G401.6 (cell line): ENCODE results near the gene PRDM10.
"Not testable (repeated sequence)": the region's sequence is repeated elsewhere in the genome, so short reads cannot be mapped to it uniquely, and the experiment has no call there.

Experiments used
- FAIRE-seq: peaks from 2 replicates; lab custom pipeline; 2012; peaks lifted over from hg19 to GRCh38; lab: Jason Lieb, UNC

The PRDM10 gene

DNA sequence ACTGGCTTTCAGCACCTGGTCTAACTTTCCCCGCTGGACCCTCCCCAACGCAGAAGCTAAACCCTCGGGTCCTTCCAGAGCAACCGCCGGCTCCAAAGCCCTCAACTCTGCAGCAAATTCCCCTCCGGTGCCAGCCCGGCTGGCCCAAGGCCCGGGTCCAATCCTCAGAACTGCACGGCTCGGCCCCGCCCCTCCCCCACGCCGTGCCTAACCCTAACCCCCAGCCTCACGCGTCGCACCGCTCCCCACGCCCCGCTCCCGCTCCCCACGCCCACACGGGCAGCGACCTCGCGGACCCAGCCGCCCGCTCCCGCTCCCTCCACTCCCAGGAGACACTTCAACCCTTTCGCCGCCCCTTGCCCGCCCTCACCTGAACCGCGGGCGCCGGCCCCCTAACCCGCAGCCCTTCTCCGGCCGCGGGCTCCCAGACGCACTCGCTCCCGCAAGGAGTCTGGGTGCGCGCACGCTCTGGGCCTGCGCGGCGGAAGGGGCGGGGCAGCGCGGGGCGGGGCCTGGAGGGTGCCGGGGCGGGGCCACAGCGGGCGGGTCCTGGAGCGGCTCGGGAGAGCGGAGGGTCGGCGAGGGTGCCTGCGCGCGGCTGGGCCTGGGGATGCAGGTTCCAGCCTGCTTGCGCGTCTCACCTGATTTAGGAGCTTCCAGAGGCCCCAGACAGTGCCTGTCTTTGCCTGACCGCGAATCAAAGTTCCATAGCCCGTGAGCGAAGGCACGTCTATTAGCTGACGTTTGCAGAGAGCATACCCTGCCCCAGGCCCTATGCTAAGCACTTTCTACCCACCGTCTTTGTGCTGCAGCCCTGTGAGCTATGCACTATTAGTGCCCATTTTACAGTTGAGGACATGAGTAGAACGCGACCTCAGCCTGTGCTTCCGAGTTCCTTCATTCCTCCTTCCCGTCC lies 107.3 kb downstream of the PRDM10 start, which contains the start of gene NFRKB:
TSS of gene NFRKB (minus strand) at position 453 of the 916 bp plus-strand sequence. CDS start 2,729 bp downstream, outside the sequence.
- FAIRE-seq: no peak

DNA sequence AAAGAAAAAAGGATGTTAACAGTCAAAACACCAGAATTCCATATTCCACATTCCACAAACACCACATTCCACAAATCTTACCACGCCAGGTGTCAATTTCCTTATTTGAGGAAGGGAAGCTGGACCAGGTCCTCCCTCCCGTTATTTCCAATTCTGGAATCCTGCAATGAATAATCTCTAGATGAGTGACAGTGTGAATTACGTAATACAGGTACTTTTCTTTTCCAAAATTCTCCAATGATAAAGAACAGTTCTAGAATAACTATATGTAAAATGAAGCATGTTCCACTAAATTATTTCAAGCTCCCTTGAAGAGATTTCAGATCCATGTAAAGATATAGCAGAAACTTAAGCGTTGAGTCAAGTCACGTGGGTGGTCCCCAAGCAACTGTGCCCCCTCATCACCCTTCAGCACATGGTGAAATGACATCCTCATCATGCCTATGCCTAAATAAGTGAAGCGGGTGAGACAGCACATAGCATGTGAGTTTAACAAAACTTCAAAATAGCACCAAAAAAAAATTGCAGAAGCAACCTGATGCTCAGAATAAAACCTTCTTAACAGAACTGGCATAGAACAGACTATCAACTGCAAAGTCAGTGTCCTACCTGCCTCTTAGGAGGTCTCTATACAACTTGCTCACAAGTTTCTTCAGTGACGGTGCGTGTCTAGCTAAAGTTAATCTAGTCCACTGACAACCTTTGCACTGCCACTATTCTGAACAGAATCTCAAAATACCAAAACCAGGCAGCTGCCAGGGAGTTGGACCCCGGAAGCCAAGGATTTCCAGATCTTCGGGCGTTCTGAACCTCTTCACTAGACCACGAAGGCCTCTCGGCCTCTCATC lies 108.1 kb downstream of the PRDM10 start:
- no peak for FAIRE-seq

DNA sequence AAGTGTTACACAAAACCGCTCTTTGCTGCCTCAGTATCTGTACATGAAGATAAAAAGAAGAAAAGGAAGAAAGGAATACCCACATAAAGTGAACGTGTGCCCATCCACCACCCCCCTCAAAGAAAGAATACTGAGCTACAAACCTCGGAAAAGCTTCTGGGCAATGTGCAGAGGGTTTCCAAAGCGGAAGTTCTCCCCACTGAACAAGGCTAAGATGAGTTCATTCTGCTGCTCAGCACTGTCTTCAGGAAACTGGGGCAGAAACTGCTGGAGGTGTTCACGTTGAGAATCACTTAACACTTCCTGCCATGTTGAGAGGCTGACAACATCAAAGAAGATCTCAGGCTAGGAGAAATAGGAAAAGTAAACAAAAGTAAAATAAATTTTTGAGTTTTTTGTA lies 114.2 kb downstream of the PRDM10 start:
- FAIRE-seq: no peak

DNA sequence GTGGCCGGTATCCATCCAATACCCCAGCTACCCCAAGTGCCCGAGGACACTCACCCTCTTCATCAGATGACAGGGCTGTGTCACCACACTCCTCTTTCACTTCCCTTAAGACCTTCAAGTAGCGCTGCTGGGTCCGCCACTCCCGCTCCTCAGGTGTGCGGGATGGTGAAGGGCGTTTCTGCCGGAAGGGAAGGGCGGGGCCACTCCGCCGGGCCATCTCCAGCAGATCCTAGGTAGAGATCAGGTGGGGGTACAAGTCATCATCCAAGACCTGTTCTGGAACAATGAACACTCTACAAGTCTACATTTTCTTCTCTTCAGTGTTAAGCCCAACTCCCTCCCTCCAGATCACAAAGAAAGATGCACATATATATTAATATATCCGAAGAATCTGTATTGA lies 117.3 kb downstream of the PRDM10 start:
- FAIRE-seq: no peak

DNA sequence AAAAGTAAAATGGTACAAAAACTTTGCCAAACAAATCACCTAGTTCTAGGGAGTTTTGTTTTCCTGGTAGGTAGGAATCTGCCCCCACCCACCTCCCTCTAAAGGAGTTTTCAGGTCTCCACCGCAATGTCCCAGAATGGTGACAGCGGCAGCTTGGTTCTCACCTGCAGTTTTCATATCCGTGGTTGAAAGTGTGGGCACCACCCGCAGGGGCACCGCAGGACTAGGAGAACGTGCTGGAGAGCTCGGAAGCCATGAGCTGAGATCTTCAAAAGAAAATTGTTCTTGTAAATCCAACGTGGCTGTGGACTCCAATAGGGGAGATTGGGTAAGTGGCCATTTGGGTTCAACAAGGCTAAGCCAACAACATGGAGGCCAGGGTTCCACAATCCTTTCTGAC lies 118.1 kb downstream of the PRDM10 start:
- FAIRE-seq: no peak

DNA sequence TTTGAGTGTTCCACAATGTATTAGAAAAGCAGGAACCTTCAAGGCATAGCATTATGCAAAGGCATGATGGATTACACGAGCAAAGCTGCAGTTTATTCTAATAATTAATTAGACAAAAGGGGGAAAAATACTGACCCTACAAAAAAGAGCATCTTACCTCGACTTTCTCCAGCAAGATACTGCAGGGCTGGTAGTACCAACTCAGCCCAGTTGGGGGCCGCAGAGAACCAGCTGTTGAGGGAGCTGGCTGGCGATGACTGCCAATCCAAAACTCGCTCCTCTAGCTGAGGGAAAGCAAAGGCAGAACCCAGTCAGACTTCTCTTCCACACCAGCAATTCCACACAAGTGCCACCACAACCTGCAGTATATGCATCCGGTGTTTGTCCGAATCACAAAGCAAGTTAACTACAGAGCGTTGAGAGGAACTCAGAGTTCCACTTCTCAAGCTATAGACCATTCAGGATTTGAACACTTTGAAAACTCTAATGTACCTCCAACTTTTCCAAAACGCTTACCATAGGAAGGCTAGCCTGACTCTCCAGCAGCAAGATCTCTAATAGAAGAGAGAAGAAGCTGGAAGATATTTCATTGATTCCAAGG lies 121.0 kb downstream of the PRDM10 start:
- no peak for FAIRE-seq

DNA sequence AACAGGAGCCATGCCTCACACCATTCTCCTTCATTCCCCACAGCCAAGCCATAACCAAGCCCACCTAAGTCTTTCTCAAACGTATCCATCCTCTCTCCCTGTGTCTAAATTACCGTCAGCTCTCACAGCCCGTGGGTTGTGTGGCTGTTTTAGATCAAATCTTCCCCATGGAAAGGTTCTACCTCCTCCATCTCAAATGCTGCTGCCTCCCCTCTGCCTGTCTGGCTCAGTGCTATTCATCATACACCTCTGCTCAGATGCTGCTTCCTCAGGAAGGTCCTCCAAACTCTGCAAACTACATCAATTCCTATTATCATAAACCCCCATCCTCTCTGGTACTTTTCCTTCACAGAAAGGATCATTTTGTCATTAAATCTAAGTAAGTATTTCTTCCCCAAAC lies 122.3 kb downstream of the PRDM10 start:
- FAIRE-seq: no peak

DNA sequence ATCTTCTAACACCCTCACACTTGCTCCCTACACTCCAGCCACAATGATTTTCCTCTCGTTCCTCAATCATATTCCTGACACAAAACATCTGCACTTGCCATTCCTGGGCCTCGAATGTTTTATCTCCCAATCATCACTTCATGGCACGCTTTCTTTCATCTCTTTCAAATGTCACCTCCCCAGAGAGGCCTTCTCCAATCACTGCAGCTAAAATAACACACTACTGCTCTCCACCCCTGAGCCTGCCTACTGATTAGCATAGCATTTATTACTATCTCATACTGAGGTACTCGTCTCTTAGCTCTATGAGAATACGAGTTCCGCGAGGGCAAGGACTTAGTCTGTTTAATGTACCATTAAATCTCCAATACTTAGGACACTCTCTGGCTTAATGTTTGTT lies 130.7 kb downstream of the PRDM10 start:
- no peak for FAIRE-seq

DNA sequence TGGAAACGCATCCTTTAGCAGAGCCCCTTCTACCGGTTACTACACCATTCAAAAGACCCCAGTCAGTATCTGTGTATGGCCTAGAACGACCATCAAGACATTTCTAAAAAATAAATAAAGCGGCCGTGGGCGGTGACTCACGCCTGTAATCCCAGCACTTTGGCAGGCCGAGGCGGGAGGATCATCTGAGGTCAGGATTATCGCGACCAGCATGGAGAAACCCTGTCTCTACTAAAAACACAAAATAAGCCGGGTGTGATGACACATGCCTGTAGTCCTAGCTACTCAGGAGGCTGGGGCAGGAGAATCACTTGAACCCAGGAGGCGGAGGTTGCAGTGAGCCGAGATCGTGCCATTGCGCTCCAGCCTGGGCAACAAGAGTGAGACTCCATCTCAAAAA lies 134.0 kb downstream of the PRDM10 start:
- FAIRE-seq: not testable (repeated sequence)

DNA sequence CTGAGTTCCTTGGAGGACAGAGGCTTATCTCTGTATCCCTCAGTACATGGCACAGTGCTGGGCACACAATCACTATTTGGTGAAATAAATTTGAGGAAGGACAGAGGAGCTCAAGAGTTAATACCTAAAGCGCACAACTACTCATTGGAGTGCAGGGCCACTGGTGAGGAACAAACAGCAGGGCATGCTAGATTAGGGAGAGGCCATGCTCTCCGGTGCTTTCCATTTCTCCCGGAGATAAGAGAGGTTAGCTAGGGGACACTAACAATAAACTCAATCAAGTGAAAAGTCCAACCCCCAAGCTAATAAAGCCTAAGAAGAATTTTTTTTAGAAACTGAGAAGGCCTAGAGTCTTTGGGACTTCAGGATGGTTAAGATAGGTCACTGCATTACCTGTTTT lies 136.3 kb downstream of the PRDM10 start:
- no peak for FAIRE-seq

DNA sequence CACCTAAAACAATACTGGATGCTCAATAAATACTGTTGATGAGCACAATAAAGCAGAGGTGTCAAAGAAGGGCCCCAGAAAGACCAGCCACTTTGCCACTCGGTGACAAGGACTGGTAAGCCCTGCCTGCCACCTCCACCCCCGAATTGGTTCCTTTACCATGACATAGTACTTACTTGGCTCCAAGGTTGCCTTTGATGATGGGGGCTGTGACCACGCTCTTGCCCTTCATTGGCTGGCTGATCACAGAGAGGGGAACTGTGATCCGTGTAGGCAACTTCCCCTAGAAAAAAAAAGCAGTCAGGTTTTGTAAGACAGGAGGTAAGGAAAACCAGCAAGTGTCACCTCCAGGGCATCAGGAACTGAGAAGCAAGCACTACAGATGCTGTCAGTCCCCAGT lies 136.9 kb downstream of the PRDM10 start:
- FAIRE-seq: no peak

DNA sequence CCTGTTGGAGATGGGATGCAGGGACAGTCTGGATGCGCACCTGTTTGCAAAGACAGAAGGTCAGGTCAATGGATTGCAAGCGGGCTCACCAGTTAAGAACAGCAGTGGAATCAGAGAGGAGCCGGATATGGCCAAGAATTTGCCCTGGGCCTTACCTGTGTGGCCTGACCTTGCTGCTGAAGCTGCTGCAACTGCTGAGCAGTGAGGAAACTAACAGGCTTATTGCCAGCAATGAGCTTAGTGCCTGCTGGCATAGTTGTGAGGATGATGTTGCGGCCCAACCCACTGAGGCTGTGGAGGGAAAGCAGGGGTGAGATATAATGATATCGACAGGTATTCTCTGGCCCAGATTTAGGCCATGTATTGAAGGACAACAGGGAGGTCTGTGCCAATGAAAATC lies 137.8 kb downstream of the PRDM10 start:
- no peak for FAIRE-seq

DNA sequence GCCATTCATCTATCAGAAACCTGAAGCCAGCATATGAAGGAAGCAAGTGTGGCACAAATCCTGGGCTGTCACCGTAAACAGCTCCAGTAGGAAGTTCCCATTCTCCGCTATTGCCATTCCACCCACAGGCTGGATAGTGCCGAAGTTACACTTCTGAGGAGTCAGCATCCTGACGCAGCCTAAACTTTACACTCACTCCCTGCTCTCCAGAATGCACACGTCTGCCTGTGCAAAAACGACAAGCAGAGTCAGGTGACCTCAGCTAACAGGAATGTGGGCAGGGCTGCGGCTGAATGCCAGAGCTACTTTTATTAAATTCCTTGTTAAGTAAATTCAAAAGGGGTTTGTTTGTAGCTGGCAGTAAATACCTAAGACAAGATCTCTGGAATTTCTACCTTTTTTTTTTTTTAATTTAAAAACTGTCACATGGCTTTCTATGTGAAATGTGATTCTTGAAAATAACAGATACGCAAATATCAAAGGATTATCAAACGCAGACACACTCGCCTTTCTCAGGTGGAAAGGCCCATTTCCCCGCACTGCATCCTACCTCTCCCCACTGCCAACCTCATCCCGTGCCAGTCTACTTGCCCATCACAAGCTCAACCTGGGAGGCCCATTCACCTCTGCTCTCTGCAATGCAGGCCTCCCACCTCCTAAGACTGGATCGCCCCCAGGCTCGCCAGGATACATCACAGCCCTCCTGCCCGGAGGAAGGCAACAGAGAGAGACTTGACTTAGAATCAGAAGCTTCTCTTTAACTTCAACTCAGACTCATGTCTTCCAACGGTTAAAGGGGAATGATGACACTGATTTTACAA lies 140.7 kb downstream of the PRDM10 start:
- FAIRE-seq: peak; percentile 96

DNA sequence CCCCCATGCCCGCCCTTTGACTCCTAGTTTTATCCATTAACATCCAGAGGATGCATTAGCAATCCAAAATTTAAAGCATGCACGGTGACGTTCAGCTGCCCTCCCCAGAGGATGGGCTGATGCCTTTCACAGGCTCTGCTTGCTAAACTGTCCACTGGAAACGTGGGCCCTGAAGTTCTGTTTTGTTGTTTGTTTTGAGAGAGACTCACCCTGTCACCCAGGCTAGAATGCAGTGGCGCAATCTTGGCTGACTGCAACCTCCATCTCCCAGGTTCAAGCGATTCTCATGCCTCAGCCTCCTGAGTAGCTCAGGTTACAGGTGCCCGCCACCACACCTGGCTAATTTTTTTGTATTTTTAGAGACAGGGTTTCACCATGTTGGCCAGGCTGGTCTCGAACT lies 146.6 kb downstream of the PRDM10 start:
- no peak for FAIRE-seq

DNA sequence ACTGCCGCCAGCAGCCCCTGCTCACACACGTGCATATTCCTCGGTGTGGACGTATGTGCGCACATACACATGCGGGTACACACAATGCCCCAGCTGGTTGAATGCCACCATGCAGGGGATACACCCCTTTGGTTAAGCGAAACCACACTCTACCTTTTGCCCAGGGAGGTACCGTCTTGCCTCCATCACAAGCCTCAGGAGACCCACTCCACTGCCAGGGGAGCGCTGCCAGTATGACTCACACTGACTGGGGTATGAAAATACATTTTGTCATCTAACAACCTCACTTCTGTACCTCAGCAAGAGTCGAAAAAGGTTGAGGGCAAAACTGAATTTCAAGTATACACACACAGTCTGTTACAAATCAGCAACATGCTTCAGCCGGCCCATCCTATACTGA lies 147.5 kb downstream of the PRDM10 start:
- no peak for FAIRE-seq

DNA sequence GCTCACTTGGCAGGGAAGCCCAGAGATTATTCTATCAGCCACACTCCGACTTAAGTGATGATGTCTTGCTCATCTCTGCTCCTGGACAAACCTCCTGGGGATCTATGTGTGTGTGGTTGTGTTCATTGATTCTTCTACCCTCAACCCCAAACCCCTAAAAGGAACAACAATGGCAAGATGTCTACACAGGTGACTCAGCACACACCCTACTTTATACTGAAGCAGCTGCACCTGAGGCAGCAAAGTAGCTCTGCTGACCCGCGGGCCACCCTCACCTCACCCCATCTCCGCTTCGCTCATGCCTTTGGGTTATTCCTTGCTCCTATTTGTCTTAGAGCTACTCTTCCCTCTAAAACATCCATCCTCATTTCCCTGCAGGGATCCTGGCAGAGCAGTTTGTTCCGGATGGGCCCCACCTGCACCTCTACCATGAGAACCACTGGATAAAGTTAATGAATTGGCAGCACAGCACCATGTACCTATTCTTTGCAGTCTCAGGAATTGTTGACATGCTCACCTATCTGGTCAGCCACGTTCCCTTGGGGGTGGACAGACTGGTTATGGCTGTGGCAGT lies 148.3 kb downstream of the PRDM10 start:
- no peak for FAIRE-seq

DNA sequence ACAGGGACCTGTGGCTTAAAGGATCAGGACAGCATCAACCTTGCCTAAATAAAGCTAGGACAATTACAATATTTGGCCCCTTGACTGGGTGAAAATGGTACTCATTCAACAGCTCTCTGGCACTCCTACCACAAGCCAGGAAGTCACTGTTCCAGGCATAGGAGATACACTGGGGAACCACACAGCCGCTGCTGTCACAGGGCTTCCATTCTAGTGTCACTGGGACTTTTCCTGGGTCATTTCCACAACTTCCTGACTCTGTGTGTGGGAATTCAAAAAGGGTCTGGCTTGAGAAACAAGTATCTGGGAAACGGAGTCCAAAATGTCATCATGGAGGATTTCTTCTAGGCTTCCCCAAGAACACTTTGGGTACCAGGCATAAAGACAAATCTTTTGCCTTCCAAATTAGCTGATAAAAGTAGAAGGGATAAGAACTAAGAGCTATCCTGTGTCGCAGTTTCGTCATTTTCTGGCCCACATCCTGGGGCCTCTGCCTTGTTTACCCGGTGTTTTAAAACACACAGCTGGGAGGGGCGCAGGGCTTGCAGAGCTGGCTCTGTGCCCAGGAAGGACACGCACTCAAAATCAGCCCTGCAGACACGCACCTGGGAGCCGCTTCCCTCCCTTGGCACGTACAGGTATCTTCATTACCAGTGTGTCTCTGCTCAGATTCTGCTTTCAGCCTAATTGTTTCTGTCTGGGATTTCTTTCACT lies 149.0 kb downstream of the PRDM10 start:
- no peak for FAIRE-seq

DNA sequence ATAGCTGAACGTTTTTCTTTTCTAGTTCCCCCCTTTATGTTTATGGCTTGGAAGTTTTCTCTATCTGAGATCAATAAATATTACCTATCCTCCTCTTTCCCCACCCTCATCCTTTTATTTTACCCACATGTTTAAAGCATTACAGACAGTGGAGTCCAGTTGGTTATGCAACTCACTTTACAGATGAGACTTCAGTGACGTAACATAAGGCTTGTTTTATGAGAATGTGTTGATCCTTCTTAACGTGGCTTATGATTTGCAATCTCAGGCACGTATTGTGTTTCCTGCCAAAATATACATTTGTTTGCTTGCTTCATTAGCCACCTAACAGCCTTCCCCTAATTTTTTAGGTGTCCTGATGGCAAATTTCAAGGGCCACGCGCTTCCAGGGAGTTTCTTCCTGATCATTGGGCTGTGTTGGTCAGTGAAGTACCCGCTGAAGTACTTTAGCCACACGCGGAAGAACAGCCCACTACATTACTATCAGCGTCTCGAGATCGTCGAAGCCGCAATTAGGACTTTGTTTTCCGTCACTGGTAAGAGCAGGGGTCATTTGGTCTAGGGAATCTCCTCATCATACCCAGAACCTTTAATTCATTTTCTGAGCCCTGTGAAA lies 150.4 kb downstream of the PRDM10 start:
- no peak for FAIRE-seq
